Lower leg skin (tissue), 3 donors: ENCODE measurements around the gene P2RX6.

Experiments used
- CTCF ChIP-seq, 3 donors: fragments of 450-650 bp; IDR thresholded peaks; one replicate each; pipeline ENCODE4 v1.5.1; 2016; ENCODE audit warnings: antibody characterized with exemption in 3 of 3, mild to moderate bottlenecking in 3 of 3, moderate library complexity in 2 of 3
- POLR2A ChIP-seq, 2 donors: fragments of 450-650 bp; IDR thresholded peaks; one replicate each; pipeline ENCODE4 v1.6.1; 2016 to 2017; ENCODE audit warnings: antibody characterized with exemption in 2 of 2, mild to moderate bottlenecking in 1 of 2, moderate library complexity in 1 of 2

- TF ChIP-seq CTCF (IDR thresholded peaks at IDR 0.05) (no peak), POLR2A (IDR thresholded peaks at IDR 0.05) (no peak)
These were observed 39.2 kb upstream of the P2RX6 start for GRCh38 chr22:20975541-20976290.
